ENCODE data around the gene RAB40B.

RAB40B gene

GRCh38 chr17:82677353-82677925, 21.1 kb downstream of the RAB40B start:
- Histone ChIP-seq H3K9ac (ENCODE audit: low read depth, low read length) (no peak overlapping the region), H4K20me1 (ENCODE audit: insufficient read depth, low read length) (peaks cover 3% of the 10 kb centered on the region; the same call in 1 of the 2 replicates), H3K4me3 (ENCODE audit: low read depth in 1 of 2, low read length in 2 of 2) (no peak overlapping the region), H3K36me3 (ENCODE audit: insufficient read depth, low read length) (no peaks in the 10 kb centered on the region), H3K9me3 (ENCODE audit: insufficient read depth, low read length, severe bottlenecking) (peaks cover 2% of the 10 kb centered on the region), H3K4me2 (ENCODE audit: insufficient read depth, low read length) (no peak overlapping the region), H2AFZ (ENCODE audit: low read depth, low read length) (no peak overlapping the region), H3K27me3 (ENCODE audit: insufficient read depth, low read length, poor library complexity) (no peaks in the 10 kb centered on the region), H3K4me1 (ENCODE audit: insufficient read depth, low read length) (no peaks in the 10 kb centered on the region), H3K27ac (ENCODE audit: low read length) (no peak overlapping the region), H3K79me2 (ENCODE audit: insufficient read depth, low read length) (no peaks in the 10 kb centered on the region)
- ATAC-seq (ENCODE audit: insufficient read depth, low read depth) (no peak), DNase-seq (no peak)
- TF ChIP-seq EZH2 (IDR thresholded peaks at IDR 0.05; ENCODE audit: borderline replicate concordance, low read depth, low read length, severe bottlenecking) (no peak), CTCF (IDR thresholded peaks at IDR 0.05; ENCODE audit: borderline replicate concordance, extremely low read depth, low read length, poor library complexity, severe bottlenecking) (no peak)

DNA sequence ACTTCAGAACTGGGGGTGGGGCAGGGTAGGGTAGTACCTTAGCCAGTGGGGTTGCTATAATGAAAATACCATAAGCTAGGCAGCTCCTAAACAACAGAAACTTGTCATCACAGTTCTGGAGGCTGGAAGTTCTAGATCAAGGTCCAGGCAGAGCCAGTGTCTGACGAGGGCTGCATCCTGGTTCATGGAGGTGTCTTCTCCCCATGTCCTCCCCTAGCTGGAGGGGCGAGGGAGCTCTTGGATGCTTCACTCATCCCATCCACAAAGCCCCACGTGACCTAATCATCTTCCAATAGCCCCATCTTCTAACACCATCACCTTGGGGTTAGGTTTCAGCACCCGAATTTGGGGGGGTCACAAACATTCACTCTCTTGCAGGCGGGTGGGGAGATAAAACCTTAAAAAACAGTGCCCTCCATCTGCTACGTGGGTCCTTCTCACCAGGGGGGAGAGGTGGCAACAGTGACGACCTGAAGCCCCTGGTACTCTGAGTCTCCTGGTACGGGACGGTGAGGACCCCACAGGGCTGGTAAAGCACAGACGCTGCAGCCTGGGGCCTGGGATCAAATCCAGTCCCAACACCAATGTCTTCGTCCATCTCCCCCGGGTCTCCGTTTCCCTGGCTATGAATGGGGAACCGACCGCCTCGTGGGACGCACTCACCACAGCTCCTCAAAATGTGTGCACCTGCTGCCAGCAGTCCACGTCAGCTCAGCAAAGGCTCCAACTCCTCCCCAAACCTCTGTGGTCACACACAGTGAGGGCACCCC, 22.8 kb downstream of the RAB40B start:
- DNase-seq = no peak
- no peak overlapping the region for H3K4me2 ChIP-seq (ENCODE audit: insufficient read depth, low read length)
- ATAC-seq (ENCODE audit: insufficient read depth, low read depth) = no peak

GRCh38 chr17:82674656-82675475, 23.6 kb downstream of the RAB40B start:
- DNase-seq (no peak), ATAC-seq (ENCODE audit: insufficient read depth, low read depth) (no peak)
- TF ChIP-seq CTCF (IDR thresholded peaks at IDR 0.05; ENCODE audit: borderline replicate concordance, extremely low read depth, low read length, poor library complexity, severe bottlenecking) (no peak), EZH2 (IDR thresholded peaks at IDR 0.05; ENCODE audit: borderline replicate concordance, low read depth, low read length, severe bottlenecking) (no peak)
- no peaks in the 10 kb centered on the region for H3K9me3 ChIP-seq (ENCODE audit: insufficient read depth, low read length, severe bottlenecking)
- H3K27ac ChIP-seq (ENCODE audit: low read length) = no peak overlapping the region
- H3K27me3 ChIP-seq (ENCODE audit: insufficient read depth, low read length, poor library complexity) = no peaks in the 10 kb centered on the region
- no peaks in the 10 kb centered on the region for H3K36me3 ChIP-seq (ENCODE audit: insufficient read depth, low read length)
- no peak overlapping the region for H3K9ac ChIP-seq (ENCODE audit: low read depth, low read length)
- H2AFZ ChIP-seq (ENCODE audit: low read depth, low read length) = no peak overlapping the region
- H3K4me3 ChIP-seq (ENCODE audit: low read depth in 1 of 2, low read length in 2 of 2) = no peak overlapping the region
- no peak overlapping the region for H3K4me2 ChIP-seq (ENCODE audit: insufficient read depth, low read length)
- peaks cover 3% of the 10 kb centered on the region; the same call in 1 of the 2 replicates for H4K20me1 ChIP-seq (ENCODE audit: insufficient read depth, low read length)
- H3K4me1 ChIP-seq (ENCODE audit: insufficient read depth, low read length) = no peaks in the 10 kb centered on the region
- no peaks in the 10 kb centered on the region for H3K79me2 ChIP-seq (ENCODE audit: insufficient read depth, low read length)

More for the DNA sequence above, 22.8 kb downstream of the RAB40B start:
- no peaks in the 10 kb centered on the region for H3K4me1 ChIP-seq (ENCODE audit: insufficient read depth, low read length)
- no peak overlapping the region for H3K27ac ChIP-seq (ENCODE audit: low read length)
- H3K79me2 ChIP-seq (ENCODE audit: insufficient read depth, low read length) = no peaks in the 10 kb centered on the region
- H3K9me3 ChIP-seq (ENCODE audit: insufficient read depth, low read length, severe bottlenecking) = no peaks in the 10 kb centered on the region
- no peak overlapping the region for H2AFZ ChIP-seq (ENCODE audit: low read depth, low read length)
- TF ChIP-seq EZH2 (IDR thresholded peaks at IDR 0.05; ENCODE audit: borderline replicate concordance, low read depth, low read length, severe bottlenecking) = no peak
- TF ChIP-seq CTCF (IDR thresholded peaks at IDR 0.05; ENCODE audit: borderline replicate concordance, extremely low read depth, low read length, poor library complexity, severe bottlenecking) = no peak
- H3K36me3 ChIP-seq (ENCODE audit: insufficient read depth, low read length) = no peaks in the 10 kb centered on the region
- H4K20me1 ChIP-seq (ENCODE audit: insufficient read depth, low read length) = peaks cover 3% of the 10 kb centered on the region; the same call in 1 of the 2 replicates
- H3K27me3 ChIP-seq (ENCODE audit: insufficient read depth, low read length, poor library complexity) = no peaks in the 10 kb centered on the region
- H3K9ac ChIP-seq (ENCODE audit: low read depth, low read length) = no peak overlapping the region
- no peak overlapping the region for H3K4me3 ChIP-seq (ENCODE audit: low read depth in 1 of 2, low read length in 2 of 2)
